GM19397 (cell line): ENCODE data around the gene EFHC1.

Experiments used
- ATAC-seq: cut with Tn5 transposase; IDR thresholded peaks from one replicate; pipeline ENCODE4 v1.9.1; 2021; ENCODE audit warnings: mild to moderate bottlenecking, moderate library complexity; ENCODE audit not compliant: unreplicated experiment

EFHC1 gene

DNA sequence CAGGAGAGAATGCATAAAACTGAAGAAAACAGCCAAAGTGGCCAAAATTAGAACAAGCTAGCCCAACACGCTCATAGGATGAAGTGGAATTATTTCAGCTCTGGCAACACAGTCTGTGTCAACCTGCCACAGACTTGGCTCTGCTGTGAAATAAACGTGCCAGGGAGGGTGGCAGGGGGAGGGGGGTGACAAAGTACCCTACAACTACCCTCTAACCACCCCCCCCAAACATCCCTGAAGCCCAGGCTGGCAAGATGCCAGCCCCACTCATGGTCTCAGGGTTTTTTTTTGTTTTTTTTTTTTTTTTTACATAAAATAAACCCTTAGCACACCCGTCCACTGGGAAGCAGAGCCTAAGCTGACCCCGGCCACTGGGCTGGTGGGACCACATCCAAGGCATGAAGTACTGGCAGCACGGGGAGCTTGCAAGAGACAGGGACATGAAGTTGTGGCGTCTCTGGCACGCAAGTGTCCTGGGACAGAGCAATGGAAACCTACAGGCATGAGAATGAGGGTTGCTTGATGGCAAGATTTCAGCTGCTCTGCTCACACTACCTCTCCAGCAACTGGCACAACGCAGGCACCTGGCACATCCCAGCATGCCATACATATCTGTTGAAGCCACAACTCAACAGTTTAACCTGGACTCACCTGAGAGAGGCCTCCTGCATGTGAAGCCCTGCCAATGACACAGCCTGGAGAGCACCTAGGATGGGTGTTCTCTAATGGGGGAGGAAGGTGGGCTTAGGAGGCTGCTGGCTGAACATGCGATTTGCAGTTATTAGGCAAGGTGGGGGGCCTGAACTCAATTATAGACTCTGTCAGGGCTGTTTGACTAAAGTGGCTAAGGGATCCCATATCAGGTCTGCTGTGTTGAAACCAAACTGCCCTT, 80.3 kb downstream of the EFHC1 start:
- no peak for ATAC-seq

DNA sequence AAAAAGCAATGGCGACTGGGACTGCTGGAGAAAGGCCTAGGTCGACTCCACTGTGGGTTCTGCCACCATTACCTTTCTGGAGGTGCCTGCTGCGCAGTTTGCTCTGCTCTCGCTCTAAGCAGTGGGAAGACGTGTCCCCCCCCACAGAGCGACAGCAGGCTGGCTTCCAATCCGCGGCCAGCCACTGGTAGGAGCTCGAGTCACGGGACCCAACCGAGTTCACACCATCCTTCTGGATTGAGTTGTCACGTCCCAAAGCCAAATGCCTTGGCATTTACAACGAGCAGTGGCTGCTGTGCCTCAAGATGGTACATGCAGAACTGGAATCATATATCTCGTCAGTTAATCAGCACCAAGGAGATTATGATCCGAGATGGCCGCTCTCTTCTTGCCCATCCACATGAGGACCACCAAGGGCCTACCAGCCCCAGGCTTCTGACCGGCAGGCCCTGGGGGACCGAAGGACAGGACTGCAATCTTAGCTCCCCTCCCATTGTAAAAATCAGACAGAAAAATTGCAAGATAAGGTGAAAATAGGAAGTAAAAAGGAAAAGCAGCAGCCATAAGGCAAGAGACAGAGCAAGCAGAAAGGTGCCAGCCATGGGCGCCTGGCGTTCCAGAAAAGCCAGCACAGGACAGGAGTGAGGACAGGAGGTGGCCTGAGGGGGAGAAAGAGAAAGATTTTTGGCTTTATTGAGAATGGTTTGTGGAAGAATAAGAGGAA, 82.3 kb downstream of the EFHC1 start:
- ATAC-seq, result no peak

DNA sequence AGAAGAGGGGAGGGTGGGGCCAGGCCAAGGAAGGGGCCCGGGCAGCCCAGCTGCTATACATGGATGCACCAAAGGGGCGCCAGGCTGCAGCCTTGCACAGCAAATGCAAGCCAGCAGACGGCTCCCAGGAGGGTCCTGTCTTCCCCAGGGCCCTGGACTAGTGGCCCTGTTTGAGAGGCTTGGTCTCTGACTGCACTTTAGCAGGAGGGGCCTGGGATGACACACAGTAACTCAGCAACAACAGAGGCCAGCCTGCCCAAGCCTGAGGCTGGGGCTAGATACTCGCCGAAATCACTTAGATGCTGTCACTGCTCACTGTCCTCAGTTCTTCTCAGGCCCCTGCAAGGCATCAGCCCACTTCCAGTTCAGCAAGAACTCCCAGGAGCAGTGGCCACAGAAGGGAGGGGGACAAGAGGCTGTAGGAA, 83.2 kb downstream of the EFHC1 start:
- no peak for ATAC-seq

DNA sequence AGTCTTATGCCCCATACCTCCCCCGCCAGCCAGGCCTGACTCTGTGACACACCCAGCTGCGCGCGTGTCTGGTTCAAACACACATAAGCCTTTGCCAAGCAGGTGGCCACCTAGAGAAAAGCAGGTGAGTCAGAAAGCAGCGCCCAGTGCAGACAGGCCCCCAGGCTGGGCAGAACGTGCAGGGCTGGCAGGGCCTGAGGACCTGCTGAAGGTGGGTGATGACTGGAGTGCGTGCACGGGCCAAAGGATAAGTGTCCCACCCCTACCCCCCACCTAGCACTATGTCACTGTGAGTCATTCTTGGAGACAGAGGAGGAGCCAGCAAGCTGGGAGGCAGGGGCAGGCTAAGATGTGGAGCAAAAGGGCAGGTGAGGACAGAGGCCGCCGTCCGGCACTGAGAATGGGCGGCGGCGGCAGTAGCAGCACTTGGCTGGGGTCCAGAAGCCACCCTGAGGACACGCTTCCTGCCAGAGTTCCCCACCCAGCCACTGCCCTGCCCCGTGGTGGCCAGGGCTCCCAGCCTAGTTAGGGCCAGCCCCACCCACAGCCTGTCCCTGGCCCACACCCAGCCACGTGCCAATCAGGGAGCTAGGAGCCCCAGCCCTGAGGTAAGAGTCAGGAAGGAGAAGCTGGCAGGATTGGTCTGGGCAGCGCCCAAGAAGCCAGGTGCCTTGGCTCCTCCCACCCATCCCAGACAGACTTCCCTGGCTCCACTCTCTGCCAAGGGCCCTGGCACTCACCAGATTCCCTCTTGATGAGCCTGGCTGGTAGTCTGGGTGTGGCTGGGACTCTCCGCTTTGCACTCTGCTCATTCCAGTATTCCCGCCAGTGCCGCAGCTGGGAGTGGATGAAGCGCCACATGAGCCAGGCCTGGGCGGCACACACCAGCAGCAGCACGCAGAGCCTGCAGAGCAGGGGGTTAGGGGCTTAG, 84.0 kb downstream of the EFHC1 start:
- no peak for ATAC-seq

DNA sequence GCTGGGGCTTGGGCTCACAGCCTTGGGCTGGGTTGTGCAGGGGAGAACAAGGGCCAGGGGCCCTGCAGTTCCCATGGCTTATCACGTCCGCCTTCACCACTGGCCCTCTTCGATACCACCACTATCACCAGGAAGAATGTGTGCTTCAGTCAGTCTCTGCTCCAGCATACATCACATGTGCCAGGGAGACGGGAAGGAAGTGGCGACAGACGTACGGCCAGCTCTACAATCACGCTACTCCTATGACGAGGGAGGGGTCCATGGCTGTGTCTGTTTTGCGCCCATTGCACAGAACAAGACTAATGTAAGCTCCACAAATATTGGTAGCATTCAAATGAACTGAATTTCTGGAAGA, 84.6 kb downstream of the EFHC1 start:
- ATAC-seq, result no peak

DNA sequence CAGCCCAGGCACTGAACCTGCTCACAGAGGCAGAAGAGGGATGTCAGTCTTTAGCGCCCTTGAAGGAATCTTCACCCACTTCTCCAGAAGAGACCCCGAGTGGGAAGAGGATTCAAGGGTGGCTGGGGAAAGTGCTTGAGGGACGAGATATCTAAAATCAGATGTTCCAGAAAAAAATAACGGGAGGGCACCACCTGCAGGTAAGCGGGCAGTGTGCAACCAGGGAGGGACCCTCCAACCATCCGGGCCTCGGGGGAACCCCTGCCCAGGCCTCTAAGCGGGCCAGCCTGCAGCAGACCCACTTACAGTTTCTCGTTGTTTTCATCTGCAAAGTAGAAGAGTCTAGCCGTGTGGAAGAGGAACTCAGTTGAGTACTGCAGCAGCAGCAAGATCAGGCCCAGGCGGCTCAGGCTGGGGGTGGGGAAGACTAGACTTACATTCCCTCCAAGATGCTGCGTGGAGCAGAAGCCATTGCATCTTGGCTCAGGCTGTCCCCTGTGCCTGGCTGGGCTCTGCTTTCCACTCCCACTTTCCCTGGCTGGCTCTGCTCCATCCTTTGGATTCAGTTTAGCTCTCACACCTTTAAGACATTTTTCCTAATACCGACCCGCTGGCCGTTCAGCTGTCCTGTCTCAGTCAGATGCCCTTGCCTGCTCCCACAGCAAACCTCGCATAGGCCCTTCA, 85.7 kb downstream of the EFHC1 start:
- ATAC-seq, result no peak

DNA sequence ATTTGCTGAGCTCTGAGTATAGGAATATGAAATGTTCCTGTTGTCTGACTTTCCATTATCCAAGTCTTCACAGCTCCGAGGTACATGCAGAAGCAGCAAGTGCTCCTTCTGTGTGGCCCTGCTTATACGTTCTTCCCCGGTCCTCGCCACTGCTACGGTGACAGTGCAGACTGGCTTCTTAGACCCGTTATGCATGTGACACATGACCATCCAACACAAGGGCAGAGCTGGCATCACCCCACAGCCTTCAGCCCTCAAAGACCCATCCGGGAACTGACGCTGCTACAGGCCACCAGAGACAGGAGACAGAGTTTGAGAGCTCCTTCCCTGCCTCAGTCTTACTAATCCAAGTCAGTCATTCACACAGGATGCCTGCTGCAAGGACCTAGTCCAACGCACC, 86.3 kb downstream of the EFHC1 start:
- ATAC-seq, result no peak

DNA sequence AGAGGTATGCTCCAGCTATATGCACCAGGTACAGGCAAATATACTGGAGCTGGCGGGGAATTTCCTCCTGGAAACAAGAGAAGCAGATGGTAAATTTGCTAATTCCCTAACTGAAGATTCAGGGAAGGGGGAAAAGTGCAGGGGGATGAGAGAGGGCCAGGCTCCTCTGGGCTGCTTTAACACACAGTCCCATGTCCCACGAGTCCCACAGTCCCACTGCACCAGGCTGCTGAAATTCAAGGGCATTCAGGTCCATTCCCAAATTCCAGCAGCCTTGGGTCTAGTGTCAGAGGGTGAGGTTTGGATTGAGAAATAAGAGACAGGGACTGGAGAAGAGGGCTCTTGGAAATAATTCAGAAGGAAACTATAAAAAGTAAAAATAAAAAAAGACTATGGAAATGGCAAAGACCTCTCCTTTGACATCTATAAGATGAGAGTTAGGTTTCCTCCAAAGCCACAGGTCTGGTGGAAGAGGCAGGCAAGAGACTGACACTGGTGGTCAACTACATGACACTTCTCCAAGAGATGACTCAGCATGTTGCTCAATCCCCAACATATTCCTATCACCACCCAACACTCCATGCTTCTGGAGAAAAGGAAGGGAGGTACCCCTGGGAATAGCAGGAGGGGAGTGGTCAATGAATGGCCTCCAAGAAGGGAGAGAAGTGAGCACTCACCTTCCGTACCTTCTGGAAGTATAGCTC, 87.6 kb downstream of the EFHC1 start:
- no peak for ATAC-seq

DNA sequence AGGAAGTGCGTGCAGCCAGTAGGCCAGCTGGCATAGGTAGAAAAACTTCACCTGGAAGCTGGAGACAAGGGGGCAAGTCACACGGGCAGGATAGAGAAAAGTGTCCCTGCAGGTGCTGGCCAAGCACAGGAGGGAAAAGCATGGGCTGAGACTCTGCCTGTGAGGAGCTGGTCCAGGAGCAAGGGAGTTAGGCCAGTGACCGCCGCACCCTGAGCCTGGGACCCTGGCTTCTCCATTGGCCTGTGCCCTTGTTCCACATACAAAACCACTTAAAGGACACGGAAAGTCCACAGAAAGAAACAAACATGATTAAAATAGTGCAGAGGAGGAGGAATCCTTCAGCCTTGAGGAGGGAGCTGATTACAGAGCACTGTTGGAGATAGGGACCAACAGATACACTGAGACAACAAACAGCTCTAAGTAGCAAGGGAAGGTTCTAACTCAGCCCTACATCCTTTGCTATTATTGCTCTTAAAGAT, 88.2 kb downstream of the EFHC1 start:
- no peak for ATAC-seq

DNA sequence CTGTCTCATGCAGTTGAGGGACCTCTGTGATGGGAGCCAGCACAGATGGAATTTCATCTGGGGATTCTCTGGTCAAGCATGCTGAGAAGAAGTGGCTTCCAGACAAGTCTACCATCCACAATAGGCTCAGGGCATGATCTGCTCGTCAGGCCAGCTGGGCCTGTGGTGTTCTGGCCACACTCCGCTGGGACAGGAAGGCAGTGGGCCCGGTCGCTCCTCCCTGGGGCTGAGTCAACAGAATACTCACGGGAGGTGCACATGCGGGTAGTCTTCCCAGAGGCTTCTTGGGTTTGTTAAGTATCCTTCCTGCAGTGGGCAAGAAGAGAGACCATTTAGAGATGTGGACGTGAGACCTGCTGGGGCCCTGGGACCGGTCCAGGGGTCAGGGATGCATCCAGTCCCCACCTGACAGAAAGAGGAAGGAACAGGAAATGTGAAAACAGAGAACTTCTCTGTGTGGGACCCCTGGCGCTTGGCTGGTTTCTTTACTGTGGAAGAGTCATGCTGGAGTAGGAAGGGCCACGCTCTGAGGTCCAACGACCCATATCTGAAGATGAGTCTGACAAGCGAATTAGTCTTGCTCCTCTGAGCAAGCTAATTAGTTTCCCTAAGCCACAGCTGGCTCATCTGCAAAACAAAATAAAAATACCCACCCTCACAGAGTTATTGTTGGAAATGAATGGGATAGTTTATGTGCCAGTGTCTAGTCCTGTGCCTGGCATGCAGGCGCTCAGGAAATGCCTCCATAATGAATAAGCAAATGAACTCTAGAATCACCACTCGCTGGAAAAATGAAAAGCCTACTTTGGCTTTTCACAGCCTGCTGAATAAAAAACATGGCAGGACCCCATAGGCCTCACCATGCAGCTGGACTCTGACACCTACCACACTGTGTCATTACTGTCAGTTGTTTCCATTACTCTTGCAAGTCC, 89.4 kb downstream of the EFHC1 start:
- ATAC-seq, result no peak

DNA sequence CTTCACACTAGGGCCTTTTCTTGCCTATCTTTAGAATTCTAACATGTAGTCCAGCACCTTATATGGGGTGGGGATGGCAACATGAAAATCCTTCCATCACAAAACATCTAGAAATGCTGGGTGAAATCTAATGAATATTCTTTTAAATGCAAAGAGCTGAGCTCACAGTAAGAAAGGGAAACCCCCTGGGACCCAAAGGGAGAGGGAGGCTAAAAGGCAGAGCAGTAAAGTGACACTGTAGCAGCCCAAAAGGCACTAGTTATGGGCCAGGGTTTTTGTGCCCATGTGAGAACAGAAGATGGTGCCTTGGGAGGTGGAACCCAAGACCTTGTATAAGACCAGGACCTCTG, 90.0 kb downstream of the EFHC1 start:
- no peak for ATAC-seq

DNA sequence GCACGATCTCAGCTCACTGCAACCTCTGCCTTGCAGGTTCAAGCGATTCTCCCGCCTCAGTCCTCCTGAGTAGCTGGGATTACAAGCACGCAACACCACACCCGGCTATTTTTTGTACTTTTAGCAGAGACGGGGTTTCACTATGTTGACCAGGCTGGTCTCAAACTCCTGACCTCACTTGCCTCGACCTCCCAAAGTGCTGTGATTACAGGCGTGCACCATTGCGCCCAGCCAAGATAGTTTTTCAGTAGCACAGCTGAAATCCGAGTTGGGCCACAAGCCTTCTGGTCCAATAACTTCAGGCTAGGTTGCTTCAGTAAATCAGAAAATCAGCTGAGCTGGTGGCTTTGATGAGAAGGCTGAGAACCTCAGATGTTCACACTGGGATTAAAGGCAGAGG, 91.0 kb downstream of the EFHC1 start:
- no peak for ATAC-seq

DNA sequence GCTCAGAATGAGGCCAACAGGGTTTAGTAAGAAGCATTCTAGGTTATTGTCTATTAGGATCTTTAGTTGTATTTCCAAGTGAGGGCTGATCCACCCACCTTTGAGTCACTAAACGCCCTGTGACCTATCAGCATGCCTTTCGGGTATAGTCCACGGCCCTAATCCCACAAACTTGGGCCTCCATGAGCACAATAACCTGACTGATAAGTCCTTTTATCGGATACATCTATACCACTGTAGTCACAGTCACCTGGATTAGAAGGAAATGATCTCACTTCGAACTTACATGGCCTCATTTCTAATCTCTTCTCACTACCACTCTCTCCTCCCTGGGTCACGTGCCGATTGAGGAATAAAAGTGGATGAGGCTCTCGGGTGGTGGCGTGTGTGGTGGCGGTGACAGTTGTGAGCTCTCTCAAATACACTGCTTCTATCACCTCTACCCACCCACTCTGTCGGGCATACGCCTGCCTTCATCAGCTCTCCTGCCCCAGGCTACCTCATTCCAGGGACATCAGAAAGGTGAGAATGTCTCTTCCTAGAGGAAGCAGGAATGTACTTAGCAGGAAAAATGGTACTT, 91.5 kb downstream of the EFHC1 start:
- no peak for ATAC-seq

DNA sequence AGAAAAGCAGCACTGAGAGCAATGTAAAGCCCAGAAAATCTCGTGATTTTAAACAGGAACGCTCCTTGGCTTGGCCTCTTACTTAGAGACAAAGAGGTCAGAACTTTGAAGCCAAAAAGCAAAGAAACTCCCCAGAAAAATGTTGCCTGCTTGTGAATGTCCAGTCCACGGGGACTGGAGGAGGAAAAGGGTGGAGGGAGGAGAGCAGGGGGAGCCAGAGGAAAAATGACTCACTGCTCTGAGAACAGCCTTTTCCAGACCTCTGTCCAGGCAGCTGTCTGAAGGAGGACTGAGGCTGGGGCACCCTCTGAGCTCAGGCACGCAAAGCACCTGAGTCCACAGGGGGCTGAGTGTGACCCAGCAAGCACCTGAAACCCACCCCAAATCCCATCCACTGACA, 92.1 kb downstream of the EFHC1 start:
- ATAC-seq, result no peak

DNA sequence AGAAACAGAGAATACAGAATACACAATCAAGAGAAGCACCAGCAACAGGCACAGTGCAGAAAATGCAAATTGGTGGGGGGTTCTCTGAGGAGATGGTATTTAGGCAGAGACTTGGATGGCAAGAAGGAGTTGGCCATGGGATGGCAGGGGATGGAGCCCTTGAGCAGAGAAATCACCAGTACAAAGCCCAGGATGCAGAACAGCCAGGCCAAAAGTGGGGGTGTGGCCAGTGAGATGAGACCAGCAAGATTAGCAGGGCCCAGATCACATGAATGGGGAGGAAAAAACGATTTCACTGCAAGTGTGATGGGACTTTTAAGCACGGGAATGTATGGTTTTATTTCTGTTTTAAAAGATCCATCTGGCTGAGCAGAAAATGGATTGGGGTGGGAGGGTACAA, 93.3 kb downstream of the EFHC1 start:
- ATAC-seq, result no peak

DNA sequence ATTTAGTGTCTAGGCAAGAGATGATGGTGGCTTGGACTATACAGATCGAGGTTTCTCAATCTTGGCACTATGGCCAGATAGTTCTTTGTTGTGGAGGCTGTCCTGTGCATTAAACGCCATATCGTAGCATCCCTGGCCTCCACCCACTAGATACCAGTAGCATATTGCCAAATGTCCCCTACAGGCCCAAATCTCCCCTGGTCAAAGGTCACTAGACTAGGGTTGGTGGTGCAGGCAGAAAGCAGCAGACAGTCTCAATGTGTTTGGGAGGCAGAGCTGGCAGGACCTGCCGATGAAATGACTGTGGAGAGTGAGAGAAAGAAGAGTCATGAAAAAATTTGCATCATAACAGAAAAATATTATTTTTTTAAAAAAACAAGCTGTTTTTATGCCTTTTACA, 93.8 kb downstream of the EFHC1 start:
- ATAC-seq, result no peak

DNA sequence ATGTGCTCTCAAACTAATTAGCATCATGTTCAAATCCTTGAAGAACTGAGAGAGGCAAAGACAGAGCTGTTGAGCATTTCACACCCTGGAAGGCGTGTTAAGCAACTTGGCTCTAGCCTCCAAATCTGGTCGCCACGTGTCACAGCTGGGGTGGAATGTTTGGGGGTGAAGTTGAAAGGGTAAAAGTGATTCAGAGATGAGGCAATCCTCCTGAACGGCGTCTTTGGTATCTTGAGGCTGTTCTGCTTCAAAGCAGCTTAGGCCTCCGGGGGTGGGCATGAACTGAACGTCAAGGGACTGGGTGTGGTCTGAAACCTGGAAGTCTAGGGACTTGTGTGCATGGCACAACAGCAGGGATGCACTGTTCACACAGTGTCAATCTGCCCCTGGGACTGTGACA, 94.4 kb downstream of the EFHC1 start:
- no peak for ATAC-seq

DNA sequence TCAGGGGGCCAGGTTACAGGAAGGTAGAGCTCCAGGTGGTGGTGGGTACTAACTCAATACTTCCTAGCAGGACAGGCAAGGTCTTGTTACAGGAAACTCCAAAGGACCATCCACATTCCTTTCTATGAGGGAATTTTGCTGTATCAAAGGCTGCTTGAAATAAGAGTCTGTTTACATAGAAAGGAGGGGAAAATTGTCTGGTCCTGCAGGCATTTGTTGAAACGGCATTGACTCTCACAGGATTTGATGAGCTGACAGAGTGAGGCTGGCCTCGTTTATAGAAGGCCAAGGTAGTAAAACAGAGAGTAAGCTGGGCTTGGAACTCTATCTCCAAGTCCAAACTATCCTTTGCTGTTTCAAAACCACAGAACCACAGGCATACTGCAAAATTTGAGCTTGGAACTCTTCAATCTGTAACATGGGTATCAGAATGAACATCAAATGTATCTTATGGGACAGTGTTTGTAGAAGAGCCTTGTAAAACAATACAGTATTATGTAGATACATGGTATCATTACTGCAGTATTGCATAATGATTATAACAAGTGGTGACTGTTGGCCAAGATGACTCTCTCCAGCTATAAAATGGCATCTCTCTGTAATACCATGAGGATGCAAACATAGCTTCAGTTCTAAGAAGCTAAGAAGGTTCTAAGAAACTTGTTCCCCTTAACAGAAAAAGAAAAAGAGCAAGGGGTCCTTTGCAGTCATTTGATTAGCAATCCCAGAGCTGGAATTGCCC, 95.2 kb downstream of the EFHC1 start:
- no peak for ATAC-seq
